GM12878 (cell line): ENCODE results near the gene DGKB.

Experiments
- CBX5 ChIP-seq: sonication (generic); IDR thresholded peaks from 2 replicates; pipeline ENCODE4 v1.6.1; 2016; ENCODE audit warnings: low read depth, moderate library complexity, mild to moderate bottlenecking, inconsistent platforms
- EZH2 ChIP-seq: IDR thresholded peaks from 2 replicates; pipeline ENCODE4 v1.6.1; 2012; ENCODE audit warnings: low read depth, mild to moderate bottlenecking, control low read depth, inconsistent platforms, low read length, borderline replicate concordance; ENCODE audit not compliant: control insufficient read depth
- GABPA ChIP-seq: IDR thresholded peaks from 2 replicates; pipeline ENCODE4 v1.6.1; 2014; ENCODE audit warnings: antibody characterized with exemption, low read depth, mild to moderate bottlenecking, inconsistent platforms
- NKRF ChIP-seq: fragments of 450-650 bp; conservative IDR thresholded peaks from 2 replicates; pipeline ENCODE4 v1.6.1; 2017; ENCODE audit warnings: mild to moderate bottlenecking, moderate library complexity
- NRF1 ChIP-seq: conservative IDR thresholded peaks from 2 replicates; pipeline ENCODE4 v1.6.1; 2011; ENCODE audit warnings: mild to moderate bottlenecking, low read depth, low read length, improper control_type of control experiment
- POLR2AphosphoS5 ChIP-seq: IDR thresholded peaks from 2 replicates; pipeline ENCODE4 v1.6.1; 2011; ENCODE audit warnings: mild to moderate bottlenecking, low read length, inconsistent platforms
- SRF ChIP-seq, 2 experiments: IDR thresholded peaks; 2 replicates each; pipeline ENCODE4 v1.6.1; 2011; ENCODE audit warnings: low read depth in 2 of 2, low read length in 2 of 2, mild to moderate bottlenecking in 1 of 2, moderate library complexity in 1 of 2
- SUZ12 ChIP-seq: fragments of 200-600 bp; sonication (generic); IDR thresholded peaks from one replicate; pipeline ENCODE4 v1.6.1; 2018; ENCODE audit warnings: antibody characterized with exemption, mild to moderate bottlenecking; ENCODE audit not compliant: unreplicated experiment
- TF ChIP-seq, protein P1 (sequence below): IDR thresholded peaks from 2 replicates; pipeline ENCODE4 v1.6.1; 2011; ENCODE audit warnings: low read depth, mild to moderate bottlenecking, low read length, moderate library complexity, borderline replicate concordance; ENCODE audit errors: extremely low read depth
- TF ChIP-seq, protein P2 (sequence below): IDR thresholded peaks from 2 replicates; pipeline ENCODE4 v1.6.1; 2012; ENCODE audit warnings: low read depth, low read length, improper control_type of control experiment

DNA sequence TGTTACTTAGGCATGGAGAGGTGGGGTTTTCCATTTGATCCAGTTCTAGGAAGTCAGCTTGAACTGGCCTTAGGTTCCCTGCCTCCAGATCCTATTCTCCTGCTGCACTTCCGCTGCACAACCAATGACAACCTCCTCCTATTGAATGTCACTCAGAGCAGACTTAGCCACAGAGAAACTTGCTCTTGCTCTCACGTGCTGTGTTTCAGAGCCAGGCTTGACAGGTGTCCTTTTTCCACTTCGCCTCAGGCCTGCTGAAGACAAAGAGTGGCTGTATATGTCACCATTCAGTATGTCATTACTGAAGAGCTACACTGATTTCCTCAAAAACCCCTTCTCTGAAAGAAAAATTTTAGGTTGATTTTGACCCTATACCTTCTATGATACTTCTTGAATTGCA, 797.7 kb downstream of the DGKB start:
- no peak for TF ChIP-seq NKRF
- TF ChIP-seq SRF (IDR thresholded peaks at IDR 0.05; ENCODE audit: low read depth in 2 of 2, low read length in 2 of 2): no peak
- no peak for TF ChIP-seq GABPA
- TF ChIP-seq NRF1: no peak
- no peak for TF ChIP-seq POLR2AphosphoS5
- TF ChIP-seq, protein P1, sequence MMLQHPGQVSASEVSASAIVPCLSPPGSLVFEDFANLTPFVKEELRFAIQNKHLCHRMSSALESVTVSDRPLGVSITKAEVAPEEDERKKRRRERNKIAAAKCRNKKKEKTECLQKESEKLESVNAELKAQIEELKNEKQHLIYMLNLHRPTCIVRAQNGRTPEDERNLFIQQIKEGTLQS: no peak
- no peak for TF ChIP-seq SUZ12
- TF ChIP-seq EZH2: no peak
- TF ChIP-seq, protein P2, sequence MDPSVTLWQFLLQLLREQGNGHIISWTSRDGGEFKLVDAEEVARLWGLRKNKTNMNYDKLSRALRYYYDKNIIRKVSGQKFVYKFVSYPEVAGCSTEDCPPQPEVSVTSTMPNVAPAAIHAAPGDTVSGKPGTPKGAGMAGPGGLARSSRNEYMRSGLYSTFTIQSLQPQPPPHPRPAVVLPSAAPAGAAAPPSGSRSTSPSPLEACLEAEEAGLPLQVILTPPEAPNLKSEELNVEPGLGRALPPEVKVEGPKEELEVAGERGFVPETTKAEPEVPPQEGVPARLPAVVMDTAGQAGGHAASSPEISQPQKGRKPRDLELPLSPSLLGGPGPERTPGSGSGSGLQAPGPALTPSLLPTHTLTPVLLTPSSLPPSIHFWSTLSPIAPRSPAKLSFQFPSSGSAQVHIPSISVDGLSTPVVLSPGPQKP: no peak
- no peak for TF ChIP-seq CBX5
